KMS-11 (cell line): ENCODE data around the gene PARVB.

ENCODE experiments used
- H2AFZ ChIP-seq: fragments of 200-600 bp; sonication (generic); 2 replicates; pipeline ENCODE4 v1.6.1; 2016; ENCODE audit warnings: antibody characterized with exemption, mixed run types, low read depth
- H3K27ac ChIP-seq: fragments of 200-600 bp; sonication (generic); 2 replicates; pipeline ENCODE4 v1.6.1; 2016; ENCODE audit warnings: mild to moderate bottlenecking, mixed run types
- H3K27me3 ChIP-seq: fragments of 200-600 bp; sonication (generic); 2 replicates; pipeline ENCODE4 v1.6.1; 2017; ENCODE audit warnings: mild to moderate bottlenecking, low read depth, mixed run types, moderate library complexity; ENCODE audit not compliant: insufficient read depth
- H3K36me3 ChIP-seq: fragments of 200-600 bp; sonication (generic); 2 replicates; pipeline ENCODE4 v1.6.1; 2017; ENCODE audit warnings: mild to moderate bottlenecking, mixed run types; ENCODE audit not compliant: insufficient read depth
- H3K4me1 ChIP-seq: fragments of 200-600 bp; sonication (generic); 2 replicates; pipeline ENCODE4 v1.6.1; 2016; ENCODE audit warnings: mild to moderate bottlenecking, low read depth, mixed run types; ENCODE audit not compliant: poor library complexity, severe bottlenecking
- H3K4me2 ChIP-seq: fragments of 200-600 bp; sonication (generic); 2 replicates; pipeline ENCODE4 v1.7.0; 2016; ENCODE audit warnings: mild to moderate bottlenecking, mixed run types
- H3K4me3 ChIP-seq: fragments of 200-600 bp; sonication (generic); IDR thresholded peaks from 2 replicates; pipeline ENCODE4 v1.6.1; 2017; ENCODE audit warnings: low read depth, low read length, mixed read lengths; ENCODE audit not compliant: insufficient read depth
- H3K79me2 ChIP-seq: fragments of 200-600 bp; sonication (generic); 2 replicates; pipeline ENCODE4 v1.6.1; 2016; ENCODE audit warnings: low read depth, mixed run types; ENCODE audit not compliant: insufficient read depth
- H3K9ac ChIP-seq: fragments of 200-600 bp; sonication (generic); 2 replicates; pipeline ENCODE4 v1.6.1; 2016; ENCODE audit warnings: mild to moderate bottlenecking, mixed run types
- H4K20me1 ChIP-seq: fragments of 200-600 bp; sonication (generic); 2 replicates; pipeline ENCODE4 v1.6.1; 2016; ENCODE audit warnings: mild to moderate bottlenecking, mixed run types; ENCODE audit not compliant: insufficient read depth
- TF ChIP-seq, protein P1 (sequence below): fragments of 200-600 bp; sonication (generic); conservative IDR thresholded peaks from 2 replicates; pipeline ENCODE4 v1.6.1; 2017; ENCODE audit warnings: low read depth, mild to moderate bottlenecking, antibody characterized with exemption, low read length, moderate library complexity, mixed read lengths

PARVB gene

DNA sequence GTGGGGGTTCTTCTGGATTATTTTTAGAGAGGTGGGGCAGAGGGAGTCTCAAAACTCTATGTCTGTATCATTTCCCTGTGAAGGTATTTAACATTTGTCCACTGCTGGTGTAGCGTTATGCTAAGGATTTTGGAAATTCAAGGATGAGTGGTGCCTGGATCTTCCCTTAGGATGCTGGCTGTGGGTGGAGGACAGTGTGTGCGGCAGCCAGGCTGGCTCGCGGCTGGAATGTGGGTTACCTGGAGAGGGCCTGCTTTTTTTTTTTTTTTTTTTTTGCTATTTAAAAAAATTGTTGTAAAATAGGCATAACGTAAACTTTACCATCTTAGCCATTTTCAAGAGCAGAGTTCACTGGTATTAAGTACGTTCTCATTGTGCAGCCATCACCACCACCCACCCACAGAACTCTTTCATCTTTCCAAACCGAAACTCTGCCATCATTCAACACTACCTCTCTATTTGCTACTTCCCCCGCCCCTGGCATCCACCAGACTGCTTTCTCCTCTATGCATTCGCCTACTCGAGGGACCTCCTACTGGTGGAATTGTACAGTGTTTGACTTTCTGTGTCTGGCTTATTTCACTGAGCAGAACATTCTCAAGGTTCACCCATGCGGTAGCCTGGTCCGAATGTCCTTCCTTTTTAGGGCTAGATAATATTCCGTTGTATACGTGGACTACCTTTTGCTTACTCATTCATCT is 67.1 kb downstream of the PARVB start:
- H3K9ac ChIP-seq = no peak overlapping the region
- no peaks in the 10 kb centered on the region for H3K36me3 ChIP-seq
- no peak overlapping the region for H2AFZ ChIP-seq
- H3K27me3 ChIP-seq = no peaks in the 10 kb centered on the region
- TF ChIP-seq, protein P1, sequence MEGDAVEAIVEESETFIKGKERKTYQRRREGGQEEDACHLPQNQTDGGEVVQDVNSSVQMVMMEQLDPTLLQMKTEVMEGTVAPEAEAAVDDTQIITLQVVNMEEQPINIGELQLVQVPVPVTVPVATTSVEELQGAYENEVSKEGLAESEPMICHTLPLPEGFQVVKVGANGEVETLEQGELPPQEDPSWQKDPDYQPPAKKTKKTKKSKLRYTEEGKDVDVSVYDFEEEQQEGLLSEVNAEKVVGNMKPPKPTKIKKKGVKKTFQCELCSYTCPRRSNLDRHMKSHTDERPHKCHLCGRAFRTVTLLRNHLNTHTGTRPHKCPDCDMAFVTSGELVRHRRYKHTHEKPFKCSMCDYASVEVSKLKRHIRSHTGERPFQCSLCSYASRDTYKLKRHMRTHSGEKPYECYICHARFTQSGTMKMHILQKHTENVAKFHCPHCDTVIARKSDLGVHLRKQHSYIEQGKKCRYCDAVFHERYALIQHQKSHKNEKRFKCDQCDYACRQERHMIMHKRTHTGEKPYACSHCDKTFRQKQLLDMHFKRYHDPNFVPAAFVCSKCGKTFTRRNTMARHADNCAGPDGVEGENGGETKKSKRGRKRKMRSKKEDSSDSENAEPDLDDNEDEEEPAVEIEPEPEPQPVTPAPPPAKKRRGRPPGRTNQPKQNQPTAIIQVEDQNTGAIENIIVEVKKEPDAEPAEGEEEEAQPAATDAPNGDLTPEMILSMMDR = no peak; the same call in 1 of the 2 replicates
- H3K4me3 ChIP-seq = no peak overlapping the region
- no peak overlapping the region for H3K4me2 ChIP-seq
- no peaks in the 10 kb centered on the region for H3K79me2 ChIP-seq
- no peaks in the 10 kb centered on the region for H3K4me1 ChIP-seq
- H4K20me1 ChIP-seq = no peaks in the 10 kb centered on the region
- H3K27ac ChIP-seq = no peak overlapping the region

DNA sequence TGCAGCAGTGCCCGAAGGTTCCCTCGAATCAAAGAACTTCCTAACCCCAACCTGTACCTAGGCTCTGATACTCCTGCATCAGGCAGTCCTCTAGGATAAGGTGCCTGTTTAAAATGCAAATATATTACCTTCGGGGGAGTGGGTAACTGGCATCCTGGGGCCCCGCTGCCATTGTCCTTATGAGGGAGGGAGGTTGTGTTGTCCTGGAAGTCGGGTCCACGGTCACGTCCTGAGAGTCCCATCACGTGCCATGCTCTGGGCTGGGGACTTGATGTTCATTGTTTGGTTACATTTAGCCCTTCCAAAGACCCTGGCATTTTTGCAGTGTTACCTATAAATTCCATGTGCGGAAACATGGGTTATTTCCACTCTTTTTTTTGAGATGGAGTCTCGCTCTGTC is 67.6 kb downstream of the PARVB start:
- Histone ChIP-seq H4K20me1 (no peaks in the 10 kb centered on the region), H3K36me3 (no peaks in the 10 kb centered on the region), H3K4me1 (no peaks in the 10 kb centered on the region), H2AFZ (no peak overlapping the region), H3K4me3 (no peak overlapping the region), H3K9ac (no peak overlapping the region), H3K4me2 (no peak overlapping the region), H3K79me2 (no peaks in the 10 kb centered on the region), H3K27me3 (no peaks in the 10 kb centered on the region), H3K27ac (no peak overlapping the region)
- TF ChIP-seq, protein P1 = no peak

DNA sequence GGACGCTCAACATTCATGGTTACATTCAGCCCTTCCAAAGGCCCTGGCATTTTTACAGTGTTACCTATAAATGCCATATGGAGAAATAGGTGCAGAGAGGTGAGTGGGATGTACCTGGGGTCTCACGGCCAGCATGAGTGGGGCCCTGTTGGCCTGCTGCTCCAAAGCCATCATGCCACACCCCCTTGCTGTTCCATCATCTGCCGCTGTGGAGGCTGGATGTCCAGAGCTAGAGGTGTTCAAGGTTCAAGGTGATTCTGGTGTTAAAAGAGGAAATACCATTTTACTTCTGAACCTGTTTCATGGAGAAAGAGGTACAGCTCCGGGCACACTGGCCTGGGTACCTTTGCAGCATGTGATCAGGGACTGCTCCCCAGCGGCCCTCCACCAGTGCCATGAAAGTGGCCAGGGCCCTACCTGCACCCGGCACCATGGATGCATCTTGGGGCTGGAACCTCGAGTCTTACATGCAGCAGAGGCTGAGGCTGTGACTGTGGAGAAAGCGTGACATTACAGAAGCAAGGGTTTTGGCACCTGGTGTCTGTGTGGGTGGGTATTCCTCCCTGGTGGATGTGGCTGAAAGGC is 68.6 kb downstream of the PARVB start:
- Histone ChIP-seq H3K36me3 (no peaks in the 10 kb centered on the region), H3K79me2 (no peaks in the 10 kb centered on the region), H3K4me2 (no peak overlapping the region), H3K27me3 (no peaks in the 10 kb centered on the region), H3K27ac (no peak overlapping the region), H3K4me1 (no peaks in the 10 kb centered on the region), H2AFZ (no peak overlapping the region), H3K4me3 (no peak overlapping the region), H4K20me1 (no peaks in the 10 kb centered on the region), H3K9ac (no peak overlapping the region)
- TF ChIP-seq, protein P1 = no peak

DNA sequence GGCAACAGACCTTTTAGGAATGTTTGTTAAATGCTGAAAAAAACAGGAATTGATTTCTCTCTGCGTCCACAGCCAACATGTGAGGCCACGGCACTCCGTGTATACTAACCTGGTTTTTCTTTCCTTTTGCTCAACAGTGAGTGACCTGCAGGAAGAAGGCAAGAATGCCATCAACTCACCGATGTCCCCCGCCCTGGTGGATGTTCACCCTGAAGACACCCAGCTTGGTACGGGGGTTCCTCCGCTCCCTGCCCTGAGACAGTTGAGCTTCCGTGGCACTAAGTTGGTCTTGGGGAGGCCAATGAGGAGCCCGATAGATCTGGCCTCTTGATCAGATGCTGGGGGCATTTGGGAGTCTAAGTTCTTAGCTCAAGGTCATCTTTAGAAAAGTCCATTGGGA is 69.7 kb downstream of the PARVB start:
- no peaks in the 10 kb centered on the region for H3K79me2 ChIP-seq

More for the DNA sequence above, 69.7 kb downstream of the PARVB start:
- H3K4me3 ChIP-seq = no peak overlapping the region
- H3K4me1 ChIP-seq = no peaks in the 10 kb centered on the region
- no peaks in the 10 kb centered on the region for H3K27me3 ChIP-seq
- H3K4me2 ChIP-seq = no peak overlapping the region
- no peaks in the 10 kb centered on the region for H3K36me3 ChIP-seq
- no peak overlapping the region for H3K9ac ChIP-seq
- H4K20me1 ChIP-seq = no peaks in the 10 kb centered on the region
- H2AFZ ChIP-seq = no peak overlapping the region
- TF ChIP-seq, protein P1 = no peak
- H3K27ac ChIP-seq = no peak overlapping the region
